Measurements from ENCODE around the gene KRT4.

The KRT4 gene

GRCh38 chr12:52821826-52822660, 8.1 kb upstream of the KRT4 start:
- DNase-seq (ENCODE audit: low read depth) = no peak

DNA sequence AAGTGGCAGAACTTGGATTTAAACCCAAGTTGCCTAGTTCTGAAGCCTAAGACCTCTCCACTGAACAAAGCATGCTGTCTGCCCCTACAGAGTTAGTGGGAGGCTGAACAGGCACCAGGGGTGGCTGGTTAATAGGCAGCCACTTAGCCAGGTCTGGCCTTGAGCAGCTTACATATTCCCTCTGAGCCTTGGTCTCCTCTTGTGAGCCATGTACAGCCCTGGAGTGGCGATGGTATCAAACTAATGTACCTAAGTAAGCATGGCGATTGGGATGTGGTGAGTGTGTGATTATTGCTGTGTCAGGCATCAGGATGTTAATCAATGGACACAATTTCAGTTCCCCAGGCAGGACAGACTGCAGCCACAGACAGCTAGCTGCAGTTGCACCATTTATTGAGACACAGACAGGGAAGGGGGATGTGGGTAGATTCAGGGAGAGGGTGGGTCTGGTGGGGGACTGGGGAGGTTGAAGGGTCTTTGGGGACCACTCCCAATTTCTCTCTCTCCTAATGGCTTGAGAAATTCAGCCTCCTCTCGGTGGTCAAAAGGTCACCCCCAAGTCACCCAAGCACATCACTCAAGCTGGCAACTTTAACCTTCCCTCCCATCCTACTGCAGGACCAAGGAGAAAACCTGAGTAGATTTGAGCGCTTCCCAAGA, 7.3 kb upstream of the KRT4 start:
- no peak for DNase-seq (ENCODE audit: low read depth)

- DNase-seq (ENCODE audit: low read depth) = no peak
These were observed 6.6 kb upstream of the KRT4 start for GRCh38 chr12:52820521-52820920.

DNA sequence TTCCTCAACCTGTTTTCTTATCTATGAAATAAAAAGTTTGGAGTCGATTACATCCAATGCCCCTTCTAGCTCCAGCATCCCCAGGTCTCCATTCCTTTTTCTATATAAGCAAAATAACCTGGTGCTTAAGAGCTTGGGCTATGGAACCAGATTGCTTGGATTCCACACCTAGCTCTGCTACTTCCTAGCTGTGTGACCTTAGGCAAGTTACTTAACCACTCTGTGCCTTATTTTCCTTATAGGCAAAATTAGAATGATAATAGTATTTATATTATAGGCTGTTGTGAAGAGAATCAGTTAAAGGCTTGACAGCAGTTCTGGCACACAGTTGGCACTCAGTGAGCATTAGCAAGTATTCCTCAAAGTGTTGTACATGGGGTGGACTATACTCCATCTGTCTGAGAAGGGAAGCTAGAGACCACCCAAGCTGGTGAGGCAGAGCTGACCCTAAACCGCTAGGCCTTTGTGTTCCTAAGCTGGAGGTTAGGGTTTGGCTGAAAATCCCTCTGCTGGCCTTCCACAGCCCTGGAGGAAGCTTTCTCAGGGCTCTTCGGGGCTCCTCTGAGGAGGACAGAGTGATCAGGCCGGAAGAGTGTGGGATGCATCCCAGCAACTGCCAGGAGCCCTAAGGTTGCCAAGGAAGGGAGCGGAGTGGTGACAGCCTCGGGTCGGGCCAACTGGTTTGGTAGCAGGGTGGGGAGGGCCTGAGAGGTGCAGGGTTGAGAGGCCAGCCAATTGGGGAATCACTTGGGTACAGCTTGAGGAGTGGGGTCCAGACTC, 6.0 kb upstream of the KRT4 start:
- DNase-seq (ENCODE audit: low read depth) = no peak

GRCh38 chr12:52818887-52819420, 5.0 kb upstream of the KRT4 start:
- DNase-seq (ENCODE audit: low read depth) = no peak

- no peak for DNase-seq (ENCODE audit: low read depth)
These were observed 4.5 kb upstream of the KRT4 start for GRCh38 chr12:52818388-52818787.

DNA sequence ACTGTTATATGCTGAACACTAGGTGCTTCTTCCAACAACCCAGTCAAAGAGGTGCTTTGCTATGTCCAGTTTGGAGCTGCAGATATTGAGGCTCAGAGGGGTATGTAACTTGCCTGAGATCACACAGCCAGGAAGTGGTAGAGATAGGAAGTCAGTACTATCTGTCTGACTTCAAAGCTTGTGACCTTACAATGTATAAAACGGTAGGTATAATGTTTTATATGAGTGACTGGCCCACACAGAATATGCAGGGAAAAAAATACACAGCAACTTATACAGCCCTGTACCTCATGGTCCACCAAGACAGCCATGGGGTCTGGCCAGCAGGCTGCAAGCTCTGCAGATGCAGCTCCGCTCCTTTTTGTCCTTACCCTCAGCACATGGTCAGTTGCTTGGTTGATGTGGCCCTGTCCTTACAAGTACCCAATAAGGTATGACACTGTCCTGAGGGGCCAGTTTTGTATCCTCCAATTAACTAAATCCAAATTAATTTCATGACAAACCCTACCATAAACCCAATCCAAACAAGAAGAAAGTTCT, 3.9 kb upstream of the KRT4 start:
- DNase-seq (ENCODE audit: low read depth) = no peak

DNA sequence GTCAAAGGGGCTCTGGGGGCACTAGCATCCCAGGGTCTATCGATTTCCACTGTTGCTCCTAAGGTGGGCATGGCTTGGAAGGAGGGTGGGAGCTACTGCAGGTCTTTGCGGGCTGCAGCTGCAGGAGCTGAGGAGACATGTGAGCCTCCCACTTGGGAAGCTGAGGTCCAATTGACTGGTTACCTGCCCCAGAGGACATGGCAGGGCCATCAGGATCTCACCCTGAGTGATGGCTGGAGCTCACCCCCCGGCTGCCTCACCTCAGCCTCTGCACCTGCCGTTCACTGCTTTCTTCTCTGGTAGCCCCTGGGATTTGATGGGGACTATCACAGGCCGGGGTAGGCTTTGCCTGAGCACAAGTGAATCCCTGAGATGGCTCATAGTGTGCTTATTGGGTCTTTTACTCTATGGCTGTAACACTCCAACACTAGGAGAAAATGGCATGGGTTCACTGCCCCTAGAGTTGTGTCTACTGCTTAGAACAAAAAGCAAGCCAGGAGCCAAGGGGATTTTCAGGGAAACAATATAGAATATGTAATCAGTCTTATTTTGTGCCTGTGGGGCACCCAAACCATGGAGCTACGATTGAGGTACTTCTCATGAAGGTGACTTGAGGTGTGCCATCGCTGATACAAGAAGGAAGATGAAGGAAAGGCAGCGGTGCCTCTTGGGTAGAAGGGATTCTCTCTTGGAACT, 3.2 kb upstream of the KRT4 start:
- no peak for DNase-seq (ENCODE audit: low read depth)

GRCh38 chr12:52815676-52816588, 2.0 kb upstream of the KRT4 start:
- DNase-seq (ENCODE audit: low read depth) = no peak

DNA sequence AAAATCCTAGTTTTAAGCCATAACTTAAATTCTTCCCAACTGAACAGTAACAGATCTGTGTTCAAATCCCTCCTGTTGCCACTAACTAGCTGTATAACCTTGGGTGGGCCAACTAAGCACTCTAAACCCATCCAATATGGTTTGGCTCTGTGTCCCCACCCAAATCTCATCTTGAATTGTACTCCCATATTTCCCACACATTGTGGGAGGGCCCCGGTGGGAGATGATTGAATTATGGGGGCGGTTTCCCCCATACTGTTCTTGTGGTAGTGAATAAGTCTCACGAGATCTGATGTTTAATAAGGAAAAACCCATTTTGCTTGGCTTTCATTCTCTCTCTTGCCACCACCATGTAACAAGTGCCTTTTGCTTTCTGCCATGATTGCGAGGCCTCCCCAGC, 1.2 kb upstream of the KRT4 start:
- DNase-seq (ENCODE audit: low read depth) = no peak

DNA sequence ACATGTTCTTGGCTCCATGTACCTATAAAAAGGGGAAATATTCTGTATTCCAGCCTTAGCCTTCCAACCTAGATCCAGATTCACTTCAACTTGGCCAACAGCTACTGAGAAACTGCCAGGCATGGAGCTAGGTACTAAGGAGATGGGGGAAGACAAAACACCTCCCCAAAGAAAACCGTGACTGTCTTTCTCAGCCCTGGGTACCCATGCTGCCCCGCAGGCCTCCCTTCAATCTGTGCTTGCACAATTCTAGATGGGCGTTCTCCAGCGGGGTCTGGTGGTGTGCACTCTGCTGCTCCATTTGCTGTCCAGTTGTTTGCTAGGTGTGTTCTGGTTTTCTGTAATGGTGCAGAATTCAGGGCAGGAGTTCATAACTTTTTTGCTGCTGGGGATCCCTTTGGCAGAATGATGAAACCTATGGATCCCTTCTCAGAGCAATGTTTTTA, 817 bp upstream of the KRT4 start:
- DNase-seq (ENCODE audit: low read depth) = no peak

DNA sequence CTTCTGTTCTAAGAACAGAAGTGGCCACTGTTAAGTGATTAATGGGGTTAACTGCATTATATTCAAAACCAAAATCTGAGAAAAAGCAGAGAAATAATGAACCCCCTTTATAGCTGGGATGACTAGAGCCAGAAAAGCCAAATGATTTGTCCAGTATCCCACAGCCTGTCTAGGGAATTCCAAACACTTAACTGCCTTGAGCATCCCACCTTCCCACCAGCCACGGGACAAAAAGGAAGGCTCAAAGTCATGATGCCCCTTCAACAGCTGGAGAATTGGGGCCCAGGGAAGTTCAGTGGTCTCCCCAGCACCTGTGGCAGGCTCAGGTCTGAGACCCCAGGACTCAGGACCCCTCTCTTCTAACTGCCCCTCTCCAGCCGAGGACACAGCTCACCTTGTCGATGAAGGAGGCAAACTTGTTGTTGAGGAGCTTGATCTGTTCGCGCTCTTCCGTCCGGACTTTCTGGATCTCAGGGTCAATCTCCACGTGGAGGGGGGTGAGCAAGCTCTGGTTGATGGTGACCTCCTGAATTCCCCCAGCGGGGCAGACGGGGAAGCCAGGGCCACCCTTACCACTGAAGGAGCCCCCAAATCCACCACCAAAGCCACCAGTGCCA, 605 bp downstream of the KRT4 start:
- DNase-seq (ENCODE audit: low read depth) = no peak

- no peak for DNase-seq (ENCODE audit: low read depth)
These were observed 1.2 kb downstream of the KRT4 start for GRCh38 chr12:52812749-52813148.

GRCh38 chr12:52812073-52812400, 1.9 kb downstream of the KRT4 start:
- DNase-seq (ENCODE audit: low read depth) = no peak

DNA sequence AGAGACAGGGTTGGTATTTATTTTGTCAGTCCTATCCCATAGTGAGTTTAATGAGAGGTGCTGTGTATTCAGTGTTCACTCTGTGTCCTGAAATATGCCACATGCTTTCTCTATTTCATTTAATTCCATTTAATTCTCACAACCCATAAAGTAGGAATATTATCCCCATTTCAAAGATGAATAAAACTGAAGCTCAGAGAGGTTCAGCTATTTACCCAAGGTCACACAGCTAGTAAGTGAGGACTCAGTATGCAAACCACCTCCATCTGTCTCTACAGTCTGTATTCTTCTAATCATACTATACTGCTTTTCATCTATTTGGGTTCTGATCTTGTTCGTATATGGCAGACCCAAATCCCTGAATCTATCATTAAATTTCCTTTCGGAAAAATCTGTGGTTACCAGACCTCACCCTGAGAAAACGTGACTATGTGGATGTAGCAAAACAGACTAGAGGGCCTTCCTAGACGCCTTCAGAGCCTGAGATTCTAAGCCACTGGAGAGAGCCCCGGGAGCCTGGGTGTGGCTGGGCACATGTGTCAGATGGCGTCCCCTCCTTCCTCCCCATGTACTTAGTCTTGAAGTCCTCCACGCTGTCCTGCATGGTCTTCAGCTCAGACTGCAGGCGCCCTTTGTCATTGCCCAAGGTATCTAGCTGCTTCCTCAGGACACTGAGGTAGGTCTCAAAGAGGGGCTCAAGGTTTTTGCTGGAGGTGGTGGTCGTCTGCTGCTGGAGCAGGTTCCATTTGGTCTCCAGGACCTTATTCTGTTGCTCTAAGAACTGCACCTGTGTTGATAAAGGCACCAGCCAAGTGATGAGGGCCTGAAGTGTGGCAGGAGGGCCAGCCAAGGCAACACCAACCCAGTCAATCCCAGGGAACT, 2.5 kb downstream of the KRT4 start:
- DNase-seq (ENCODE audit: low read depth) = no peak

DNA sequence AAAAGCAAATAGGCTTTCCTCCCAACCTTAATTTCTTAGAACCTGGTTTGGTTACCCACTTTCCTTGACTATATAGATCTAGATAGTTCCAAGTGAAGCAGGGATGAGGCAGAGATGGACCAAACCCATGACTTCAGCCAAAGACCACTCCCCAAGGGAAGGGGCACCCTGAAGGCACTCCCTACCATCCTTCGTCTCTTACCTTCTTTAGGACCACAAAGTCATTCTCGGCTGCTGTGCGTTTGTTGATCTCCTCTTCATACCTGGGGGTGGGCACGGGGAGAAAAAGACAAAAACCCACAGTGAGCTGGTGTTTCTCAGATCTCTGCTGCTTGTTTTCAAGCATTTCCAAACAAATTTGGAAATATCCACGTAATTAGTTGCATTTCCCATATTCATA, 3.4 kb downstream of the KRT4 start:
- DNase-seq (ENCODE audit: low read depth) = no peak

GRCh38 chr12:52809166-52809565, 4.8 kb downstream of the KRT4 start:
- no peak for DNase-seq (ENCODE audit: low read depth)

GRCh38 chr12:52808573-52809160, 5.2 kb downstream of the KRT4 start:
- no peak for DNase-seq (ENCODE audit: low read depth)

Data from stimulated activated CD8-positive, alpha-beta memory T cell treated with anti-CD3 and anti-CD28 coated beads, Interleukin-15, amount 100 ng/mL, for 1 hour (primary cell).